Trophoblast cell (in vitro differentiated cells and primary cell): Measurements from ENCODE around the gene RASAL2.

Source experiments
- DNase-seq, 2 donors: peaks; one replicate each; pipeline ENCODE4 v3.0.0-alpha.2; 2016
- H2AFZ ChIP-seq: 2 replicates; pipeline ENCODE4 v1.6.1; 2013; ENCODE audit warnings: low read length, moderate library complexity, mild to moderate bottlenecking; ENCODE audit not compliant: insufficient read depth, poor library complexity
- H2AK5ac ChIP-seq: 2 replicates; pipeline ENCODE4 v1.6.1; 2013; ENCODE audit warnings: mild to moderate bottlenecking, low read length
- H2BK120ac ChIP-seq: 2 replicates; pipeline ENCODE4 v1.6.1; 2013; ENCODE audit warnings: low read length, mild to moderate bottlenecking, moderate library complexity; ENCODE audit not compliant: insufficient read depth, poor library complexity
- H2BK12ac ChIP-seq: 2 replicates; pipeline ENCODE4 v1.6.1; 2013; ENCODE audit warnings: mild to moderate bottlenecking, low read length, moderate library complexity
- H2BK5ac ChIP-seq: 2 replicates; pipeline ENCODE4 v1.6.1; 2013; ENCODE audit warnings: low read length, low read depth, moderate library complexity, mild to moderate bottlenecking; ENCODE audit not compliant: poor library complexity
- H3K14ac ChIP-seq: 2 replicates; pipeline ENCODE4 v1.6.1; 2013; ENCODE audit warnings: mild to moderate bottlenecking, low read length
- H3K18ac ChIP-seq: 2 replicates; pipeline ENCODE4 v1.6.1; 2013; ENCODE audit warnings: mild to moderate bottlenecking, low read length
- H3K23ac ChIP-seq: 2 replicates; pipeline ENCODE4 v1.6.1; 2013; ENCODE audit warnings: low read length
- H3K27ac ChIP-seq: 2 replicates; pipeline ENCODE4 v1.5.1; 2013; ENCODE audit warnings: low read depth, mild to moderate bottlenecking, inconsistent platforms, low read length, moderate library complexity
- H3K27me3 ChIP-seq: 2 replicates; pipeline ENCODE4 v1.6.1; 2013; ENCODE audit warnings: inconsistent platforms, mild to moderate bottlenecking, low read length, moderate library complexity; ENCODE audit not compliant: insufficient read depth
- H3K36me3 ChIP-seq, 2 experiments: 1 replicate in 1 of 2; 2 replicates in 1 of 2; pipeline ENCODE4 v1.6.1; 2013; ENCODE audit warnings: low read length in 2 of 2, mild to moderate bottlenecking in 2 of 2, moderate library complexity in 1 of 2; ENCODE audit not compliant: insufficient read depth in 2 of 2, control insufficient read depth in 1 of 2
- H3K4ac ChIP-seq: 2 replicates; pipeline ENCODE4 v1.6.1; 2013; ENCODE audit warnings: low read depth, mild to moderate bottlenecking, low read length, moderate library complexity
- H3K4me1 ChIP-seq, 2 experiments: 1 replicate in 1 of 2; 2 replicates in 1 of 2; pipeline ENCODE4 v1.6.1; 2013; ENCODE audit warnings: low read length in 2 of 2, mild to moderate bottlenecking in 2 of 2, moderate library complexity in 1 of 2; ENCODE audit not compliant: insufficient read depth in 2 of 2, control insufficient read depth in 1 of 2
- H3K4me2 ChIP-seq: 2 replicates; pipeline ENCODE4 v1.6.1; 2013; ENCODE audit warnings: inconsistent platforms, mild to moderate bottlenecking, low read length, moderate library complexity
- H3K4me3 ChIP-seq: 2 replicates; pipeline ENCODE4 v1.5.1; 2013; ENCODE audit warnings: mild to moderate bottlenecking, low read depth, low read length, inconsistent platforms
- H3K79me1 ChIP-seq: one replicate; pipeline ENCODE4 v1.6.1; 2013; ENCODE audit warnings: low read length
- H3K79me2 ChIP-seq: 2 replicates; pipeline ENCODE4 v1.6.1; 2013; ENCODE audit warnings: low read length, mild to moderate bottlenecking; ENCODE audit not compliant: control insufficient read depth, insufficient read depth, poor library complexity
- H3K9ac ChIP-seq: 2 replicates; pipeline ENCODE4 v1.6.1; 2013; ENCODE audit warnings: mild to moderate bottlenecking, low read length
- H3K9me3 ChIP-seq: 2 replicates; pipeline ENCODE4 v1.6.1; 2013; ENCODE audit warnings: low read depth, mild to moderate bottlenecking, control low read depth, inconsistent platforms, low read length; ENCODE audit not compliant: insufficient read depth
- H4K12ac ChIP-seq: 2 replicates; pipeline ENCODE4 v1.6.1; 2013; ENCODE audit warnings: low read depth, mild to moderate bottlenecking, low read length, moderate library complexity
- H4K8ac ChIP-seq: 2 replicates; pipeline ENCODE4 v1.6.1; 2013; ENCODE audit warnings: low read depth, mild to moderate bottlenecking, low read length, moderate library complexity
- H4K91ac ChIP-seq: one replicate; pipeline ENCODE4 v1.6.1; 2013; ENCODE audit warnings: low read depth, mild to moderate bottlenecking, low read length, moderate library complexity
- WGBS: extraction: QIAGEN DNeasy Blood & Tissue Kit; methylation state at CpG from one replicate; pipeline ENCODE4 v1.1.7; 2013; ENCODE audit warnings: missing lambda C conversion rate; ENCODE audit not compliant: insufficient read length, insufficient coverage; ENCODE audit errors: extremely low coverage; 5-methylcytosine and 5-hydroxymethylcytosine counted together

The RASAL2 gene

DNA sequence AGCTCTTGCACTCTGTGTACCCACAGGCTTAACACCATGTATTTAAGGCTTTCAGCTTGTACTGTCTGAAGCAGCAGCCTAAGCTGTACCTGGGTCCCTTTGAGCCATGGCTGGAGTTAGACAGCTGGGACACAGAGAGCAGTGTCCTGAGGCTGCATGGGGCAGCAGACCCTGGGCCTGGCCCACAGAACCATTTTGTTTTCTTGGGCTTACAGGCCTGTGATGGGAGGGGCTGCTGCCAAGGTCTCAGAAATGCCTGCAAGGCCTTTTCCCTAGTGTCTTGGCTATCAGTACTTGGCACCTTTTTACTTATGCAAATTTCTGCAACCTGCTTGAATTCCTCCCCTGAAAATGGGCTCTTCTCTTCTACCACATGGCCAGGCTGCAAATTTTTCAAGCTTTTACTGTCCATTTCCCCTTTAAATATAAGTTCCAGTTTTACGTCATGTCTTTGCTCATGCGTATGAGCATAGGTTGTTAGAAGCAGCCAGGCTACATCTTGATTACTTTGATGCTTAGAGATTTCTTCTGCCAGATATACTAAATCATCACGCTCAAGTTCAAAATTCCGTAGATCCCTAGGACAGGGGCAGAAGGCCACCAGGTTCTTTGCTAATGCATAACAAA, 259.0 kb downstream of the RASAL2 start:
- Histone ChIP-seq H3K4me2 (no peak overlapping the region), H4K8ac (no peak overlapping the region), H4K91ac (no peak overlapping the region), H3K27me3 (no peaks in the 10 kb centered on the region), H3K14ac (no peak overlapping the region), H2AFZ (no peak overlapping the region), H3K4me3 (no peak overlapping the region), H3K79me1 (no peaks in the 10 kb centered on the region), H3K18ac (peak overlapping the region; percentile 3), H3K23ac (no peak overlapping the region), H4K12ac (no peak overlapping the region), H3K9ac (no peak overlapping the region), H3K79me2 (no peaks in the 10 kb centered on the region), H3K9me3 (no peaks in the 10 kb centered on the region), H2AK5ac (no peak overlapping the region), H3K27ac (no peak overlapping the region), H2BK12ac (no peak overlapping the region), H3K4me1 (no peaks in the 10 kb centered on the region), H2BK120ac (no peak overlapping the region), H3K36me3 (peaks cover 0 to 4% of the 10 kb centered on the region in 2 experiments), H3K4ac (no peak overlapping the region), H2BK5ac (no peak overlapping the region)
- no CpG with 5 or more reads among the region's 4 CpGs for WGBS
- DNase-seq: no peak

DNA sequence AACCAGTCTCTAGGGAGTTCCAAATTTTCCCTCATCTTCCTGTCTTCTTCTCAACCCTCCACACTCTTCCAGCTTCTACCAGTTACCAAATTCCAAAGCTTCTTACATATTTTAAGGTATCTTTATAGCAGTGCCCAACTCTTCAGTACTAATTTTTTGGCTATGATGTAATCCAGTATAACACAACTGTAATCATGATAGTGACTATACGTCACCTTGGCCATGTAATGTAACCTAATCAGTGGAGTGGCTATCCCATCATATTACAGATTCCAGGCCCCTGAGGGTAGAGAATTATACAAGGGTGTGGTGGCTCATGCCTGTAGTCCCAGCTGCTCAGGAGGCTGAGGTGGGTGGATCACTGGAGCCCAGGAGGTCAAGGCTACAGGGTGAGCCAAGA, 259.6 kb downstream of the RASAL2 start:
- Histone ChIP-seq H2AK5ac (no peak overlapping the region), H2BK5ac (no peak overlapping the region), H4K8ac (no peak overlapping the region), H2AFZ (no peak overlapping the region), H3K4me1 (no peaks in the 10 kb centered on the region), H3K4me2 (no peak overlapping the region), H3K36me3 (peaks cover 0 to 4% of the 10 kb centered on the region in 2 experiments), H3K4ac (no peak overlapping the region), H3K18ac (no peak overlapping the region), H3K9ac (no peak overlapping the region), H4K91ac (no peak overlapping the region), H3K27ac (no peak overlapping the region), H3K23ac (no peak overlapping the region), H2BK12ac (no peak overlapping the region), H4K12ac (no peak overlapping the region), H3K4me3 (no peak overlapping the region), H3K79me2 (no peaks in the 10 kb centered on the region), H3K27me3 (no peaks in the 10 kb centered on the region), H3K9me3 (no peaks in the 10 kb centered on the region), H3K79me1 (no peaks in the 10 kb centered on the region), H2BK120ac (no peak overlapping the region), H3K14ac (no peak overlapping the region)
- WGBS: no CpG with 5 or more reads among the region's 1 CpG
- DNase-seq: peak; percentile 85 to 97

DNA sequence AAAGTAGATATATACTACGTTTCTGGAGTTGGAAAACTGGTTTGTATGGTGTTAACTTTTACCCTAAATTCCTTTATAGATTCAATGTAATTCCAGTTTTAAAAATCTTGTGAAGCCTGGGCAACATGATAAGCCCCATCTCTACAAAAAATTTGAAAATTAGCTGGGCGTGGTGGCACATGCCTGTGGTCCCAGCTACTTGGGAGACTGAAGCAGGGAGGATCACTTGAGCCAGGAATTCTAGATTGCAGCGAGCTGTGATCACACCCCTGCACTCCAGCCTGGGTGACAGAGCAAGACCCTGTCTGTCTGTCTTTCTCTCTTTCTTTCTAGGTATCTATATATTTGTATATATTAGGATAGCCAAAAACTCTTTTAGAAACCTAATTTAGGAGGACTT, 260.9 kb downstream of the RASAL2 start:
- Histone ChIP-seq H4K8ac (no peak overlapping the region), H4K12ac (no peak overlapping the region), H2AFZ (no peak overlapping the region), H3K4ac (no peak overlapping the region), H3K9ac (no peak overlapping the region), H3K79me2 (no peaks in the 10 kb centered on the region), H2BK12ac (no peak overlapping the region), H3K18ac (no peak overlapping the region), H4K91ac (no peak overlapping the region), H2BK120ac (no peak overlapping the region), H3K14ac (no peak overlapping the region), H3K4me3 (no peak overlapping the region), H3K79me1 (no peaks in the 10 kb centered on the region), H3K4me2 (no peak overlapping the region), H3K27me3 (no peaks in the 10 kb centered on the region), H2AK5ac (no peak overlapping the region), H3K4me1 (no peaks in the 10 kb centered on the region), H3K27ac (no peak overlapping the region), H3K9me3 (no peaks in the 10 kb centered on the region), H3K23ac (no peak overlapping the region), H2BK5ac (no peak overlapping the region), H3K36me3 (peaks cover 0 to 4% of the 10 kb centered on the region in 2 experiments)
- no CpG with 5 or more reads among the region's 3 CpGs for WGBS
- DNase-seq: peak; percentile 87 to 95

DNA sequence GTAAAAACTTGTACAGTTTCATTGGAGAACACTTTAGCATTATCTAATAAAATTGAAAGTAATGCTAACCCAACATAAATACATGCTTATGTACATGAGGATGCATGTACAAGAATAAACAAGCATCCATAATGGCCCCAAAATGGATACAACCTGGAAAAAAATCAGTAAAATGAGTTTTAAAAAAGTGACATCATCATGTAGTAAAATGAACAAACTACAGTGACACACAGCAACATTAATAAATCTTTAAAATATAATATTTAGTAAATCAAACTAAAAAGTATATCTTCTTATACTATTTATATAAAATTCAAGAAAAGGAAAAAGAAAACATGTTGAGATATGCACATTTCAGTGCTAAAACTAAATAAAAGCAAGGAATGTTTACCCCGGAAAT, 262.4 kb downstream of the RASAL2 start:
- no peak overlapping the region for H2AFZ ChIP-seq
- H4K12ac ChIP-seq: no peak overlapping the region
- no peak for DNase-seq
- no peak overlapping the region for H3K4me2 ChIP-seq
- H4K91ac ChIP-seq: no peak overlapping the region
- H3K4me3 ChIP-seq: no peak overlapping the region
- H2AK5ac ChIP-seq: no peak overlapping the region
- H2BK12ac ChIP-seq: no peak overlapping the region
- H3K27me3 ChIP-seq: no peaks in the 10 kb centered on the region
- H3K36me3 ChIP-seq: peaks cover 0 to 4% of the 10 kb centered on the region in 2 experiments
- no peak overlapping the region for H3K9ac ChIP-seq
- H2BK5ac ChIP-seq: no peak overlapping the region
- no CpG with 5 or more reads among the region's 1 CpG for WGBS
- H3K23ac ChIP-seq: no peak overlapping the region
- H3K4me1 ChIP-seq: no peaks in the 10 kb centered on the region
- no peak overlapping the region for H3K27ac ChIP-seq
- H3K18ac ChIP-seq: no peak overlapping the region
- no peaks in the 10 kb centered on the region for H3K79me1 ChIP-seq
- H2BK120ac ChIP-seq: no peak overlapping the region
- H3K14ac ChIP-seq: no peak overlapping the region
- H3K9me3 ChIP-seq: no peaks in the 10 kb centered on the region
- no peak overlapping the region for H4K8ac ChIP-seq
- no peaks in the 10 kb centered on the region for H3K79me2 ChIP-seq
- no peak overlapping the region for H3K4ac ChIP-seq
